ENCODE results near the gene OXNAD1.

DNA sequence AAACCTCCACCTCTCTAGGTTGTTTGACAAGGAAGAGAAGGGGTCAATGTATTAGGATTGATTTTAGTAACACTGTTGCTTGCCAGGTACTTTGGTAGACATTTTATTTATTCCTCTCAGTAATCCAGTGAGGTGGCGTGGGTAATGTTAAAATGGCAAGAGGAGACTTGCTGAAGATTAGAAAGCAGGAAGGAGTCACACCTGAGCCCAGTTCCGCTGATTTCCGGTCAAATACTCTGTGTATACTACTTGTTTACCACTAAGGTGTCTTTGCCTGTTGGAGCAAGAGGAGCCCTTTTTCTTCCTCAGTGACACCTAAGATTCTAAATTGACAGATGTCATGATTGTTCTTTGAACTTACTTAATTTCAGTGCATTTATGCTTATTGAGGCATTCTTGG lies 1.7 kb downstream of the OXNAD1 start:
- TF ChIP-seq, protein P1, sequence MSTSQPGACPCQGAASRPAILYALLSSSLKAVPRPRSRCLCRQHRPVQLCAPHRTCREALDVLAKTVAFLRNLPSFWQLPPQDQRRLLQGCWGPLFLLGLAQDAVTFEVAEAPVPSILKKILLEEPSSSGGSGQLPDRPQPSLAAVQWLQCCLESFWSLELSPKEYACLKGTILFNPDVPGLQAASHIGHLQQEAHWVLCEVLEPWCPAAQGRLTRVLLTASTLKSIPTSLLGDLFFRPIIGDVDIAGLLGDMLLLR (CRISPR knock-in tag; IDR thresholded peaks at IDR 0.05): no peak
- TF ChIP-seq, protein P2, sequence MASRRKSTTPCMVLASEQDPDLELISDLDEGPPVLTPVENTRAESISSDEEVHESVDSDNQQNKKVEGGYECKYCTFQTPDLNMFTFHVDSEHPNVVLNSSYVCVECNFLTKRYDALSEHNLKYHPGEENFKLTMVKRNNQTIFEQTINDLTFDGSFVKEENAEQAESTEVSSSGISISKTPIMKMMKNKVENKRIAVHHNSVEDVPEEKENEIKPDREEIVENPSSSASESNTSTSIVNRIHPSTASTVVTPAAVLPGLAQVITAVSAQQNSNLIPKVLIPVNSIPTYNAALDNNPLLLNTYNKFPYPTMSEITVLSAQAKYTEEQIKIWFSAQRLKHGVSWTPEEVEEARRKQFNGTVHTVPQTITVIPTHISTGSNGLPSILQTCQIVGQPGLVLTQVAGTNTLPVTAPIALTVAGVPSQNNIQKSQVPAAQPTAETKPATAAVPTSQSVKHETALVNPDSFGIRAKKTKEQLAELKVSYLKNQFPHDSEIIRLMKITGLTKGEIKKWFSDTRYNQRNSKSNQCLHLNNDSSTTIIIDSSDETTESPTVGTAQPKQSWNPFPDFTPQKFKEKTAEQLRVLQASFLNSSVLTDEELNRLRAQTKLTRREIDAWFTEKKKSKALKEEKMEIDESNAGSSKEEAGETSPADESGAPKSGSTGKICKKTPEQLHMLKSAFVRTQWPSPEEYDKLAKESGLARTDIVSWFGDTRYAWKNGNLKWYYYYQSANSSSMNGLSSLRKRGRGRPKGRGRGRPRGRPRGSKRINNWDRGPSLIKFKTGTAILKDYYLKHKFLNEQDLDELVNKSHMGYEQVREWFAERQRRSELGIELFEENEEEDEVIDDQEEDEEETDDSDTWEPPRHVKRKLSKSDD (CRISPR knock-in tag; IDR thresholded peaks at IDR 0.05; ENCODE audit: low read depth): no peak
- TF ChIP-seq, protein P3, sequence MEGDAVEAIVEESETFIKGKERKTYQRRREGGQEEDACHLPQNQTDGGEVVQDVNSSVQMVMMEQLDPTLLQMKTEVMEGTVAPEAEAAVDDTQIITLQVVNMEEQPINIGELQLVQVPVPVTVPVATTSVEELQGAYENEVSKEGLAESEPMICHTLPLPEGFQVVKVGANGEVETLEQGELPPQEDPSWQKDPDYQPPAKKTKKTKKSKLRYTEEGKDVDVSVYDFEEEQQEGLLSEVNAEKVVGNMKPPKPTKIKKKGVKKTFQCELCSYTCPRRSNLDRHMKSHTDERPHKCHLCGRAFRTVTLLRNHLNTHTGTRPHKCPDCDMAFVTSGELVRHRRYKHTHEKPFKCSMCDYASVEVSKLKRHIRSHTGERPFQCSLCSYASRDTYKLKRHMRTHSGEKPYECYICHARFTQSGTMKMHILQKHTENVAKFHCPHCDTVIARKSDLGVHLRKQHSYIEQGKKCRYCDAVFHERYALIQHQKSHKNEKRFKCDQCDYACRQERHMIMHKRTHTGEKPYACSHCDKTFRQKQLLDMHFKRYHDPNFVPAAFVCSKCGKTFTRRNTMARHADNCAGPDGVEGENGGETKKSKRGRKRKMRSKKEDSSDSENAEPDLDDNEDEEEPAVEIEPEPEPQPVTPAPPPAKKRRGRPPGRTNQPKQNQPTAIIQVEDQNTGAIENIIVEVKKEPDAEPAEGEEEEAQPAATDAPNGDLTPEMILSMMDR (CRISPR knock-in tag; IDR thresholded peaks at IDR 0.05): no peak
- no peak for TF ChIP-seq SYNCRIP (IDR thresholded peaks at IDR 0.05; ENCODE audit: insufficient read depth, low read depth, low read length)
- TF ChIP-seq SRF (IDR thresholded peaks at IDR 0.05; ENCODE audit: low read depth, low read length): no peak
- TF ChIP-seq EP300 (IDR thresholded peaks at IDR 0.05; ENCODE audit: low read depth in 2 of 2, low read length in 2 of 2): no peak
- TF ChIP-seq EP300 (CRISPR knock-in tag; IDR thresholded peaks at IDR 0.05; ENCODE audit: borderline replicate concordance): no peak
- no peak for TF ChIP-seq CEBPB (IDR thresholded peaks at IDR 0.05; ENCODE audit: borderline replicate concordance, low read depth, low read length)
- TF ChIP-seq, protein P4, sequence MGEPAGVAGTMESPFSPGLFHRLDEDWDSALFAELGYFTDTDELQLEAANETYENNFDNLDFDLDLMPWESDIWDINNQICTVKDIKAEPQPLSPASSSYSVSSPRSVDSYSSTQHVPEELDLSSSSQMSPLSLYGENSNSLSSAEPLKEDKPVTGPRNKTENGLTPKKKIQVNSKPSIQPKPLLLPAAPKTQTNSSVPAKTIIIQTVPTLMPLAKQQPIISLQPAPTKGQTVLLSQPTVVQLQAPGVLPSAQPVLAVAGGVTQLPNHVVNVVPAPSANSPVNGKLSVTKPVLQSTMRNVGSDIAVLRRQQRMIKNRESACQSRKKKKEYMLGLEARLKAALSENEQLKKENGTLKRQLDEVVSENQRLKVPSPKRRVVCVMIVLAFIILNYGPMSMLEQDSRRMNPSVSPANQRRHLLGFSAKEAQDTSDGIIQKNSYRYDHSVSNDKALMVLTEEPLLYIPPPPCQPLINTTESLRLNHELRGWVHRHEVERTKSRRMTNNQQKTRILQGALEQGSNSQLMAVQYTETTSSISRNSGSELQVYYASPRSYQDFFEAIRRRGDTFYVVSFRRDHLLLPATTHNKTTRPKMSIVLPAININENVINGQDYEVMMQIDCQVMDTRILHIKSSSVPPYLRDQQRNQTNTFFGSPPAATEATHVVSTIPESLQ (CRISPR knock-in tag; conservative IDR thresholded peaks at IDR 0.05): no peak
- TF ChIP-seq, protein P5, sequence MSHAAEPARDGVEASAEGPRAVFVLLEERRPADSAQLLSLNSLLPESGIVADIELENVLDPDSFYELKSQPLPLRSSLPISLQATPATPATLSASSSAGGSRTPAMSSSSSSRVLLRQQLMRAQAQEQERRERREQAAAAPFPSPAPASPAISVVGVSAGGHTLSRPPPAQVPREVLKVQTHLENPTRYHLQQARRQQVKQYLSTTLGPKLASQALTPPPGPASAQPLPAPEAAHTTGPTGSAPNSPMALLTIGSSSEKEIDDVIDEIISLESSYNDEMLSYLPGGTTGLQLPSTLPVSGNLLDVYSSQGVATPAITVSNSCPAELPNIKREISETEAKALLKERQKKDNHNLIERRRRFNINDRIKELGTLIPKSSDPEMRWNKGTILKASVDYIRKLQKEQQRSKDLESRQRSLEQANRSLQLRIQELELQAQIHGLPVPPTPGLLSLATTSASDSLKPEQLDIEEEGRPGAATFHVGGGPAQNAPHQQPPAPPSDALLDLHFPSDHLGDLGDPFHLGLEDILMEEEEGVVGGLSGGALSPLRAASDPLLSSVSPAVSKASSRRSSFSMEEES (CRISPR knock-in tag; IDR thresholded peaks at IDR 0.05): no peak
- TF ChIP-seq CREM (IDR thresholded peaks at IDR 0.05): no peak
- no peak for TF ChIP-seq CREM (CRISPR knock-in tag; IDR thresholded peaks at IDR 0.05)

Data from HepG2 (cell line).